Erythroblast (primary cell): Measurements from ENCODE around the gene KCTD16.

ENCODE experiments used
- GATA1 ChIP-seq: IDR thresholded peaks from 2 replicates; pipeline ENCODE4 v1.6.1; 2011; ENCODE audit warnings: low read depth, mild to moderate bottlenecking, control low read depth, low read length, moderate library complexity
- POLR2A ChIP-seq: IDR thresholded peaks from 2 replicates; pipeline ENCODE4 v1.6.1; 2011; ENCODE audit warnings: mild to moderate bottlenecking, low read length

DNA sequence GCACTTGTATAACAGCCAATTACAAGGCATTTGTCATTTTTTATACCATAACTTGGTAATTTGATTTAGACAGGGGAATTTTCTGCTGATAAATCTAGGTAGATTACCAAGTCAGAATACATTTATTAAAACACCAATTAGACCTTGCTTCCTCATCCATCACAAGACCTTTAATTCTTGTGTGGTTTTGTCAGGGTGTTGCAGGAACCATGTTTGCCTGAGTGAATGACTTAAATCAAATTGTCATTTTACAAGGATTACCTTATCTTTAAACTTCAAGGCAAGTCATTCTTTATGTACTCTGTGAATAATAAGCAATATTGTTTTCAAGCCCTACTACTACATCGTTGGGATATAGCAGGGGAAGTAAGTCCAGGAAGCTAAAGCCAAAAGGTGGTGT is 257.7 kb downstream of the KCTD16 start:
- TF ChIP-seq POLR2A (no peak), GATA1 (no peak)
